Measurements from ENCODE around the gene MACROD2. TPM values are rescaled to one million over a fixed set of nuclear protein-coding genes. Genes with fewer than 3 reads are reported as not detected.

Gene MACROD2
- total RNA-seq, 1 experiment from 2014 or later = 1.4 TPM

DNA sequence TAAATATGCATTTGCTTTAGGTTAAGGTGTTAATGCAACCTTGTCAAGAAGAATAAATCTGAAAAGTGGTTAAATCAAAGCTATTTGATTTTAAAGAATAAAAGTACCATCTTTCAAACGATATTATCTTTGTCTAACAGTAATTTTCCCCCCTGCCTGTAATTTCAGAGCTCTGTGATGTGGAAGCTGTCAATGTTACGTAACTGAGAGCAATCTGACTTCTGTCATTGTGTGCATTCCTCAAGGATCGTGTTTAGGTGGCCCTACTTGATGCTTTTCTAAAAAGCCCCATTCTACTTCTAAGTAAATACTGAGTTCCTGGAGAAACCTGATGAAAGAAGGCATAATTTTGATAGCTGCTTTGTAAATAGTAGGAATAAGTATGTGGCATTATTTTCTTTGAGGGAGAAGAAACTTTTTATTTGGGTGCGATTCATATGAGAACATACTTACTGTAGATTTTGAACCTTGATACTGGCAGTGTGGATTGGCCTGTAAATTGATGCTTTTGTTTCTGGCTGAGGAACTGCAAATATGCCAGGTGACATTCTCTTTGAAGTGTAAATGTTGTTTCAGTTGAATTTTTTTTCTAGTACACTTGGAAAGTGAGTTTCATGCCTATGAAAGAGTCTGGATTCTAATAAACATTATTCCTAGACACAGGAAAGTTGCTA, 871.7 kb downstream of the MACROD2 start:
- CTCF ChIA-PET = no interaction called here

DNA sequence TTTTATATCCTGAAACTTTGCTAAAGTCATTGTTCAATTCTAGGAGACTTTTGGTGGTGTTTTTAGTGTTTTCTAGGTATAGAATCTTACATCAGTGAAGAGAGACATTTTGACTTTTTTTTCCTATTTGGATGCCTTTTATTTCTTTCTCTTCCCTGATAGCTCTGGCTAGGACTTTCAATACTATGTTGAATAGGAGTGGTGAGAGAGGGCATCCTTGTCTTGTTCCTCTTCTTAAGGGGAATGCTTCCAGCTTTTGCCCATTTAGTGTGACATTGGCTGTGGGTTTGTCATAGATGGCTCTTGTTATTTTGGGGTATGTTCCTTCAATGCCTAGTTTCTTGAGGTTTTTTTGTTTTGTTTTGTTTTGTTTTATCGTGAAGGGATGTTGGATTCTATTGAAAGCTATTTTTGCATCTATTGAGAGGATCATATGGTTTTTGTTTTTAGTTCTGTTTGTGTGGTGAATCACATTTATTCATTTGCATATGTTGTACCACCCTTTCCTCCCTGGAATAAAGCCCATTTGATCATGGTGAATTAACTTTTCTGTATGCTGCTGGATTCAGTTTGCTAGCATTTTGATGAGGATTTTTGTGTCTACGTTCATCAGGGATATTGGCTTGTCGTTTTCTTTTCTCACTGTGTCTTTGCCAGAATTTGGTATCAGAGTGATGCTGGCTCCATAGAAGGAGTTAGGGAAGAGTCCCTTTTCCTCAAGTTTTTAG, 882.1 kb downstream of the MACROD2 start:
- Histone ChIP-seq H3K27me3 (replicated peaks; ENCODE audit: insufficient read depth, low read depth, low read length, poor library complexity) (no peaks in the 10 kb centered on the region), H3K4me3 (ENCODE audit: low read depth, low read length, poor library complexity, severe bottlenecking) (no peak overlapping the region), H3K4me1 (ENCODE audit: insufficient read depth, low read length, poor library complexity, severe bottlenecking) (no peaks in the 10 kb centered on the region), H3K36me3 (ENCODE audit: insufficient read depth, low read length, poor library complexity, severe bottlenecking) (no peaks in the 10 kb centered on the region), H3K27ac (ENCODE audit: low read depth, low read length, poor library complexity, severe bottlenecking) (no peak overlapping the region), H3K9me3 (ENCODE audit: low read depth, low read length, poor library complexity, severe bottlenecking) (peaks cover 19% of the 10 kb centered on the region)
- TF ChIP-seq EZH2 (IDR thresholded peaks at IDR 0.05; ENCODE audit: borderline replicate concordance, low read depth, low read length, poor library complexity, severe bottlenecking) = no peak
- TF ChIP-seq, protein P1, sequence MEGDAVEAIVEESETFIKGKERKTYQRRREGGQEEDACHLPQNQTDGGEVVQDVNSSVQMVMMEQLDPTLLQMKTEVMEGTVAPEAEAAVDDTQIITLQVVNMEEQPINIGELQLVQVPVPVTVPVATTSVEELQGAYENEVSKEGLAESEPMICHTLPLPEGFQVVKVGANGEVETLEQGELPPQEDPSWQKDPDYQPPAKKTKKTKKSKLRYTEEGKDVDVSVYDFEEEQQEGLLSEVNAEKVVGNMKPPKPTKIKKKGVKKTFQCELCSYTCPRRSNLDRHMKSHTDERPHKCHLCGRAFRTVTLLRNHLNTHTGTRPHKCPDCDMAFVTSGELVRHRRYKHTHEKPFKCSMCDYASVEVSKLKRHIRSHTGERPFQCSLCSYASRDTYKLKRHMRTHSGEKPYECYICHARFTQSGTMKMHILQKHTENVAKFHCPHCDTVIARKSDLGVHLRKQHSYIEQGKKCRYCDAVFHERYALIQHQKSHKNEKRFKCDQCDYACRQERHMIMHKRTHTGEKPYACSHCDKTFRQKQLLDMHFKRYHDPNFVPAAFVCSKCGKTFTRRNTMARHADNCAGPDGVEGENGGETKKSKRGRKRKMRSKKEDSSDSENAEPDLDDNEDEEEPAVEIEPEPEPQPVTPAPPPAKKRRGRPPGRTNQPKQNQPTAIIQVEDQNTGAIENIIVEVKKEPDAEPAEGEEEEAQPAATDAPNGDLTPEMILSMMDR (conservative IDR thresholded peaks at IDR 0.05; ENCODE audit: low read depth, low read length) = no peak
- intact Hi-C loops (cut with micrococcal nuclease; ENCODE audit: unreplicated experiment) = no loop called here
- CTCF ChIA-PET = no interaction called here
- BruUV-seq (replicated peaks) = no TSS peak
- DNase-seq (ENCODE audit: low spot score) = no peak
- POLR2A ChIA-PET (ENCODE audit: low non-redundant PET) = no interaction called here

More for the DNA sequence above, 871.7 kb downstream of the MACROD2 start:
- no peaks in the 10 kb centered on the region for H3K27me3 ChIP-seq (replicated peaks; ENCODE audit: insufficient read depth, low read depth, low read length, poor library complexity)
- intact Hi-C loops (cut with micrococcal nuclease; ENCODE audit: unreplicated experiment) = no loop called here
- H3K9me3 ChIP-seq (ENCODE audit: low read depth, low read length, poor library complexity, severe bottlenecking) = peaks cover 8% of the 10 kb centered on the region
- no TSS peak for BruUV-seq (replicated peaks)
- no peak overlapping the region for H3K4me3 ChIP-seq (ENCODE audit: low read depth, low read length, poor library complexity, severe bottlenecking)
- no peak for DNase-seq (ENCODE audit: low spot score)
- H3K4me1 ChIP-seq (ENCODE audit: insufficient read depth, low read length, poor library complexity, severe bottlenecking) = no peaks in the 10 kb centered on the region
- TF ChIP-seq, protein P1 (conservative IDR thresholded peaks at IDR 0.05; ENCODE audit: low read depth, low read length) = no peak
- no peak for TF ChIP-seq EZH2 (IDR thresholded peaks at IDR 0.05; ENCODE audit: borderline replicate concordance, low read depth, low read length, poor library complexity, severe bottlenecking)
- POLR2A ChIA-PET (ENCODE audit: low non-redundant PET) = no interaction called here
- no peaks in the 10 kb centered on the region for H3K36me3 ChIP-seq (ENCODE audit: insufficient read depth, low read length, poor library complexity, severe bottlenecking)
- no peak overlapping the region for H3K27ac ChIP-seq (ENCODE audit: low read depth, low read length, poor library complexity, severe bottlenecking)

DNA sequence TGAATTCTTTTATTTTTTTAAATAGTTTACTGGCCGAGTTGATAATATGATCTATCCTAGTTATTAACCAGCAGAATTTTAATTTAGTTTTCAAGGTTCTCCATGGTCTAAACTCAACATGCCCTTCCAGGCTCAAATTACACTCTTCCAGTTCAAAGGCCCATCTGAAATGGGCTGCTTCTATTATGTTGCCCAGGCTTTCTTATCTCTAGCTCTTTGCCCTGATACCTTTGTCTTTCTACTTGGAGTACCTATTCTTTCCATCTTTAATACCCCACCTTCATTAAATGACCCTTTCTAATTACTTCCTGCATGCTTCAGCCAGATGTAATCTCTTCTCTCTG, 883.3 kb downstream of the MACROD2 start:
- H3K4me3 ChIP-seq (ENCODE audit: low read depth, low read length, poor library complexity, severe bottlenecking) = no peak overlapping the region
- no peaks in the 10 kb centered on the region for H3K36me3 ChIP-seq (ENCODE audit: insufficient read depth, low read length, poor library complexity, severe bottlenecking)
- H3K4me1 ChIP-seq (ENCODE audit: insufficient read depth, low read length, poor library complexity, severe bottlenecking) = no peaks in the 10 kb centered on the region
- no TSS peak for BruUV-seq (replicated peaks)
- TF ChIP-seq EZH2 (IDR thresholded peaks at IDR 0.05; ENCODE audit: borderline replicate concordance, low read depth, low read length, poor library complexity, severe bottlenecking) = no peak
- TF ChIP-seq, protein P1 (conservative IDR thresholded peaks at IDR 0.05; ENCODE audit: low read depth, low read length) = no peak
- no peaks in the 10 kb centered on the region for H3K27me3 ChIP-seq (replicated peaks; ENCODE audit: insufficient read depth, low read depth, low read length, poor library complexity)
- no peak for DNase-seq (ENCODE audit: low spot score)
- H3K27ac ChIP-seq (ENCODE audit: low read depth, low read length, poor library complexity, severe bottlenecking) = no peak overlapping the region
- H3K9me3 ChIP-seq (ENCODE audit: low read depth, low read length, poor library complexity, severe bottlenecking) = peaks cover 19% of the 10 kb centered on the region
- CTCF ChIA-PET = no interaction called here
- POLR2A ChIA-PET (ENCODE audit: low non-redundant PET) = no interaction called here
- intact Hi-C loops (cut with micrococcal nuclease; ENCODE audit: unreplicated experiment) = no loop called here
